ENCODE results near the gene KIF3A.

KIF3A gene

DNA sequence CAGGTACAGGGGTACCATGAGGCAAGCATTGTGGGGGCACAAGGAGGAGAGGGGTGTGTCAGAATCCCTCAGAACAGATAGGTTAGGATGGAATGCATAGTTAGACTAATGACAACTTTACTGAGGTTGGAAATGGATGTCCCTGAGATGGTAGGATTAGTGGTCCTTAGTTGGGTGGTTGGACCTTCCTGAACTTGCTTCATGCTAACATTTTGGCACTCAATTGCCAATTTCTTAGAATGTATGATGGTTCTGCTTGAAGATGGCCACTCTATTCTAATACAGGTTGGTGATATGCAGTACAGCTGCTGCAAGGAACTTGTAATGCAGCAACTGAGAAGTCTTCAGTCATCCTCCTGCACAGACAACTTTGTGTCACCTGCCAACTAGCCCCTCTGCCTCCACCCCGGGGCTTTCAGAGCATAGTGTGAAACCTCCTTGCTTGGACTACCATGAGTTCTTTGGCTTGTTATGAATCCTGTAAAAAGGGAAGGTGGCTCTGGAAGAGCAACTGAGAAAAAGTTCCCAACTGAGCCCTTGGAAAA is 15.3 kb upstream of the KIF3A start:
- no peak for DNase-seq (ENCODE audit: extremely low read depth, low read depth)
- TF ChIP-seq, protein P1, sequence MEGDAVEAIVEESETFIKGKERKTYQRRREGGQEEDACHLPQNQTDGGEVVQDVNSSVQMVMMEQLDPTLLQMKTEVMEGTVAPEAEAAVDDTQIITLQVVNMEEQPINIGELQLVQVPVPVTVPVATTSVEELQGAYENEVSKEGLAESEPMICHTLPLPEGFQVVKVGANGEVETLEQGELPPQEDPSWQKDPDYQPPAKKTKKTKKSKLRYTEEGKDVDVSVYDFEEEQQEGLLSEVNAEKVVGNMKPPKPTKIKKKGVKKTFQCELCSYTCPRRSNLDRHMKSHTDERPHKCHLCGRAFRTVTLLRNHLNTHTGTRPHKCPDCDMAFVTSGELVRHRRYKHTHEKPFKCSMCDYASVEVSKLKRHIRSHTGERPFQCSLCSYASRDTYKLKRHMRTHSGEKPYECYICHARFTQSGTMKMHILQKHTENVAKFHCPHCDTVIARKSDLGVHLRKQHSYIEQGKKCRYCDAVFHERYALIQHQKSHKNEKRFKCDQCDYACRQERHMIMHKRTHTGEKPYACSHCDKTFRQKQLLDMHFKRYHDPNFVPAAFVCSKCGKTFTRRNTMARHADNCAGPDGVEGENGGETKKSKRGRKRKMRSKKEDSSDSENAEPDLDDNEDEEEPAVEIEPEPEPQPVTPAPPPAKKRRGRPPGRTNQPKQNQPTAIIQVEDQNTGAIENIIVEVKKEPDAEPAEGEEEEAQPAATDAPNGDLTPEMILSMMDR (IDR thresholded peaks at IDR 0.05; ENCODE audit: low read depth, low read length): no peak

DNA sequence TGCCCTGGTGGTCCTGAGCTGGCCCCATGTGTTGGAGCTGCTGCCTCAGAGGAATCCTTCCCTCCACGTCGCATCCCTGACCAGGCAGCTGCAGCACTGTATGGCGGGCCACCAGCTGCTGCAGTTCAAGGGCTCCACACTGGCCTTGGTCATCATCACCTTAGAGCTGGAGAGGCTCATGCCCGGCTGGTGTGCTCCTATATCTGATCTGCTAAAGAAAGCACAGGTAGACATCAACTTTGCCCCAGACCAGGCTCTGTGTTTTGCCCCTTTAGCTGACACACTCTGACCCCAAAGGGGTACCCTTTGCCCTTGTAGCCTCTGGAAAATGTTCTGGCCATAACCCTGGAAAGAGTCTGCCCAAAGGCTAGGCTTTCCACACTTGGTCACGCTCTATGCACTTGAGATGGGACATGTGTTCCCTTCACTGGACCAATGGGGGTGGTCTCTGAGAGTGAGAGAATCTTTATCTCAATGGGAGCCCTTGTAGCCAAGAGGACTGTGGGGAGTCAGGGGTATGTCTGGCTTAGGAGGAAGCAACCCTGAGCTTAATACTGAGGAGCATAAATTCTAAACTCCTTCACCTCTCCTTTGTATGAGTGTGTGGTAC is 14.7 kb upstream of the KIF3A start:
- no peak for DNase-seq (ENCODE audit: extremely low read depth, low read depth)
- TF ChIP-seq, protein P1 (IDR thresholded peaks at IDR 0.05; ENCODE audit: low read depth, low read length): no peak

DNA sequence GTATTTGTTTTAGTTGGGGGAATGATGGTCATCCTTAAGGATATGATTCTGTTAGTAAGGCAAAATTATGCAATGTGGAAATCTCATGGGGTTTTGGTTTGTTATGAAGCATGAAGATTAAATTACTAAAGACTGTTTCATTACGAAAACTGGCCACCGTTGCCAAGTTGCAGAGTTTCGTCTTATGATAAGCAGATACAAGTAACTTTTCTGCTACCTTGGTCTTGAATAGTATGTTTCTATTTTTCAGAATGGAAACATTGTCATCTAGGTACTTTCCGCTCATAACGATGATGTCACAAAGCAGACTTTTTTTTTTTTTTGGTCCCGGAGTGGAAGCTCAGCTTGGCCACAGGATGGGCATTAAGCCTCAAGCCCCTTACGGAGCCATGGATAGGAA is 14.1 kb upstream of the KIF3A start:
- peak; percentile 88 for DNase-seq (ENCODE audit: extremely low read depth, low read depth)
- TF ChIP-seq, protein P1 (IDR thresholded peaks at IDR 0.05; ENCODE audit: low read depth, low read length): no peak

DNA sequence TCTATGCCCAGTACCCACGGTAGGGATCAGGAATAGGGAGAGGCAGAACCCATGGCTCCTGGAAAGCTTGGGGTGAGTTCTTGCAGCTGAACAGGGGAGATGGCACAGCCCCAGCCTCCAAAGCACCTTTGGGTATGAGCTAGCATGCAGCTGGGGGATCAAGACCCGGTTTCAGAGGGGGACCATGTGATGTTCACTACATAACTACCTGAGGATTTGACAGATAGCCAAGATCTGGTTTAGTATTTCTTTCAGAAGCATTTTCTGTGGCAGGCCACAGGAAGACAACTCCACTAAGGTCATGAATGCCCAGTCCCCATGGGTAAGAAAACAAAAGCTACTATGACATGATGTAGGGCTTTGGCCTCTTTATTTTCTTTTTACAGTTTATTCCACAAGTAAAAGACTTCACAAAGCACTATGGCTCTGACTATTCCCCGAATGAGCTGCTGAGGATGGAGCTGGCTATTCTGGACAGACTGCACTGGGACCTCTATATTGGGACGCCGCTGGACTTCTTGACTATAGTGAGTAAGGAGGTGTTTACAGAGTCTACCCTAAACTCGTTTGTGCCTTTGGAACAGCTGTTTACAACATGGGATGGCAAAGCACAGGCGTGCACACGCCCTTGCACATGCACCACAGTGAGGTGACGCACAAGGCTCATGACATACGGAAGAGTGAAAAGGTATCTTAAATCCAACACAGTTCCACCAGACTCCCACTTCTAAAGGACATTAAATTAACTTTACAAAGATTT is 13.3 kb upstream of the KIF3A start:
- DNase-seq (ENCODE audit: extremely low read depth, low read depth): no peak
- TF ChIP-seq, protein P1 (IDR thresholded peaks at IDR 0.05; ENCODE audit: low read depth, low read length): no peak

DNA sequence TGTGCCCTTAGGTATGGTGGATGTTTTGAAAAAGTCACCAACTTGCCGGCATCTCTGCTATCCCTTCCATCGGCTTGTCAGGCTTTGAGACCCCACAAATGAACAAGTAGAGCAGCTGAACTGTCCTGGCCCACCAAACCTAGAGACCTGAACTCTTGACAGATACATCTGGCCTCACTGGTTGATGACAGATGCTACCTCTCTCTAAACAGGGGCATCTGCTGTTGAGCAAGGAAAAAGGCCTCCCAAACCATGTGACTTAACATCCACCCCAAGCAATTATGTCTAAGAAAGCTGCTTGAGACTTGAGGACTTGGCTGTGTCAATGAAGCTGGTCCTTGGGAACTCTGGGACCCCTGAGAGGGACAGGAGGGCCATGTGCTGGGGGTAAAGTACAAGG is 12.2 kb upstream of the KIF3A start:
- no peak for DNase-seq (ENCODE audit: extremely low read depth, low read depth)
- TF ChIP-seq, protein P1 (IDR thresholded peaks at IDR 0.05; ENCODE audit: low read depth, low read length): no peak

DNA sequence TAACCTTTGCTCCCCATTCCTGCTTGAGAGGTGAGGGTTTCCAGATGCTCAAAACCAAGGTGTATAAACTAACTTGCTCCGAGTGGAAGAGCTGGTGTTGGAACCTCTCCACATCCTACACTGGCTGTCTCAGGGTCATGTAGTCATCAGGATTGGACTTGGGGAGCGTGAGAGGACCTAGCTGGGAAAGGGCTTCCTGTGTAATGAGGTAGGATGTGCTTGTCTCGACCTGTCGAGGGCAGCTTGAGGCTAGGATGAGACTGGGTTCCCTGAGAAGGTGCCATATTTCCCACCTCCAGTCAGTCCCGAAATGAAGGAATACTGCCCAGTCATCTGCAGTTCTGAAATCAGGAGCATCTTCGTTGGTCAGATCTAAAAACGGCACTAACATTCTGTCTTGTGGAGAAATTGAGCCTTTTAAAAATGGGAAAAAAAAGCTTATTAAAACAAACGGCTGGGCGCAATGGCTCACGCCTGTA is 11.2 kb upstream of the KIF3A start:
- TF ChIP-seq, protein P1 (IDR thresholded peaks at IDR 0.05; ENCODE audit: low read depth, low read length): no peak
- no peak for DNase-seq (ENCODE audit: extremely low read depth, low read depth)

All from AG09319 (cell line).